OCI-LY1 (cell line): ENCODE data around the gene ANKRD11.

Experiments
- H2AFZ ChIP-seq: fragments of 200-600 bp; sonication (generic), shearing (Covaris generic); 2 replicates; pipeline ENCODE4 v1.6.0; 2014; ENCODE audit warnings: antibody characterized with exemption, mild to moderate bottlenecking, low read length
- H3F3A ChIP-seq: fragments of 200-600 bp; sonication (generic), shearing (Covaris generic); 2 replicates; pipeline ENCODE4 v1.6.0; 2014; ENCODE audit warnings: mild to moderate bottlenecking, antibody characterized with exemption, low read length, moderate library complexity; ENCODE audit not compliant: insufficient read depth
- H3K27ac ChIP-seq: fragments of 200-600 bp; sonication (generic); 2 replicates; pipeline ENCODE4 v1.5.1; 2014; ENCODE audit warnings: low read length, mixed run types, mild to moderate bottlenecking, low read depth; ENCODE audit not compliant: poor library complexity, severe bottlenecking
- H3K27me3 ChIP-seq: fragments of 200-600 bp; sonication (generic); 2 replicates; pipeline ENCODE4 v1.6.0; 2014; ENCODE audit warnings: antibody characterized with exemption, mild to moderate bottlenecking, low read length, moderate library complexity; ENCODE audit not compliant: insufficient read depth
- H3K36me3 ChIP-seq: fragments of 200-600 bp; sonication (generic); 2 replicates; pipeline ENCODE4 v1.6.1; 2014; ENCODE audit warnings: mild to moderate bottlenecking, antibody characterized with exemption, low read length, moderate library complexity, mixed read lengths; ENCODE audit not compliant: insufficient read depth
- H3K4me1 ChIP-seq: fragments of 200-600 bp; sonication (generic); 2 replicates; pipeline ENCODE4 v1.5.1; 2014; ENCODE audit warnings: mild to moderate bottlenecking, low read length, moderate library complexity; ENCODE audit not compliant: insufficient read depth, severe bottlenecking
- H3K4me2 ChIP-seq: fragments of 200-600 bp; sonication (generic), shearing (Covaris generic); 2 replicates; pipeline ENCODE4 v1.6.1; 2014; ENCODE audit warnings: low read length
- H3K4me3 ChIP-seq: fragments of 200-600 bp; sonication (generic); 2 replicates; pipeline ENCODE4 v1.5.1; 2014; ENCODE audit warnings: low read length, low read depth, mild to moderate bottlenecking, mixed read lengths; ENCODE audit not compliant: poor library complexity, severe bottlenecking
- H3K79me2 ChIP-seq: fragments of 200-600 bp; shearing (Covaris generic); 2 replicates; pipeline ENCODE4 v1.6.1; 2016; ENCODE audit warnings: mixed run types, low read length, mixed read lengths; ENCODE audit not compliant: insufficient read depth
- H3K9ac ChIP-seq: fragments of 200-600 bp; sonication (generic), shearing (Covaris generic); 2 replicates; pipeline ENCODE4 v1.6.1; 2014; ENCODE audit warnings: mild to moderate bottlenecking, low read length, mixed read lengths
- H3K9me2 ChIP-seq: fragments of 200-600 bp; sonication (generic), shearing (Covaris generic); 2 replicates; pipeline ENCODE4 v1.6.1; 2014; ENCODE audit warnings: low read depth, mild to moderate bottlenecking, low read length, mixed read lengths
- H3K9me3 ChIP-seq: fragments of 200-600 bp; shearing (Covaris generic); 2 replicates; pipeline ENCODE4 v1.6.1; 2014; ENCODE audit warnings: low read length, mixed read lengths
- H4K20me1 ChIP-seq: fragments of 200-600 bp; sonication (generic), shearing (Covaris generic); 2 replicates; pipeline ENCODE4 v1.6.0; 2016; ENCODE audit warnings: mild to moderate bottlenecking, low read length; ENCODE audit not compliant: insufficient read depth
- CTCF ChIP-seq: fragments of 200-600 bp; sonication (generic), shearing (Covaris generic); IDR thresholded peaks from 2 replicates; pipeline ENCODE4 v1.5.1; 2017; ENCODE audit warnings: mild to moderate bottlenecking, antibody characterized with exemption, low read length, moderate library complexity, mixed read lengths
- EZH2 ChIP-seq: fragments of 200-600 bp; sonication (generic), shearing (Covaris generic); IDR thresholded peaks from 2 replicates; pipeline ENCODE4 v1.8.0; 2017; ENCODE audit warnings: borderline replicate concordance, mixed run types, mild to moderate bottlenecking, antibody characterized with exemption, low read length, moderate library complexity, mixed read lengths

Gene ANKRD11

DNA sequence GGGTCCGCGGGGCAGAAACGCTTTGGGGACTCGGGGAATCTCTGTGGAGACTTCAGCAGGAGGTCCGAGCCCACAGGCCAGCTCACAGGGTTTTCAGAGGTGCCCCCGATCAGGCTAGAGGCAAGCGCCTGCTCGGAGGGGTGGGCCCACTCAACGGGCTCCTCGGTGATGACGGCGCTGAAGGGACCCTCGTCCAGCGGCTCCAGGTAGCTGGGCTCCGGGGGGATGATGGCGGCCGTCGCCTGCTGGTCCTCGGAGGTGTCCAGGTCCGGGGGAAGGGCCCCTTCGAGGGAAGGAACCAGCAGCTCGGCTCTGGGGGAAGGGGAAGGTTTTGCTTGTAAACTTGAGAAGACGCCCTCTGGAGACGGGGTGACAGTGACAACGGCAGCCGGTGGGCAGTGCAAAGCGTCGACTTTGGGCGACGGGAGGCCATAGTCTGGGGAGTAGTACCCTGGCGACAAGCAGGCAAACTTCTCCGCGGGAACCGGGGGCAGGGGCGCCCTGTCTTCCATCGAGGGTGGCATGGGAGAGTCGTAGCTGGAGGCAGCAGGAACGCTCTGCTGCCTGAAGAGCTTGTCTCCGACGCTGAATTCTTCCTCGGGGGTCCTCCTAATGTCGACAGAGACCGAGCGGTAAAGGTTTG is 209.7 kb downstream of the ANKRD11 start:
- no peak overlapping the region for H3K4me2 ChIP-seq
- peaks cover 31% of the 10 kb centered on the region for H3K4me1 ChIP-seq
- H3K27me3 ChIP-seq: no peaks in the 10 kb centered on the region
- no peak overlapping the region for H3K27ac ChIP-seq
- no peaks in the 10 kb centered on the region for H3K9me3 ChIP-seq
- no peak overlapping the region for H2AFZ ChIP-seq
- no peaks in the 10 kb centered on the region for H3F3A ChIP-seq
- no peak for TF ChIP-seq CTCF
- no peak for TF ChIP-seq EZH2
- no peaks in the 10 kb centered on the region for H4K20me1 ChIP-seq
- no peaks in the 10 kb centered on the region for H3K9me2 ChIP-seq
- no peak overlapping the region for H3K9ac ChIP-seq
- no peak overlapping the region for H3K4me3 ChIP-seq
- peaks cover 53% of the 10 kb centered on the region for H3K36me3 ChIP-seq
- no peaks in the 10 kb centered on the region for H3K79me2 ChIP-seq

GRCh38 chr16:89279666-89280481 is 210.5 kb downstream of the ANKRD11 start:
- H3K4me2 ChIP-seq: no peak overlapping the region
- no peaks in the 10 kb centered on the region for H3K9me3 ChIP-seq
- no peaks in the 10 kb centered on the region for H3K27me3 ChIP-seq
- H3F3A ChIP-seq: no peaks in the 10 kb centered on the region
- H3K4me1 ChIP-seq: peaks cover 38% of the 10 kb centered on the region
- H3K4me3 ChIP-seq: no peak overlapping the region
- H3K36me3 ChIP-seq: peaks cover 53% of the 10 kb centered on the region
- H2AFZ ChIP-seq: no peak overlapping the region
- TF ChIP-seq EZH2 (no peak), CTCF (no peak)
- no peak overlapping the region for H3K27ac ChIP-seq
- H3K9ac ChIP-seq: no peak overlapping the region
- H3K79me2 ChIP-seq: no peaks in the 10 kb centered on the region
- no peaks in the 10 kb centered on the region for H3K9me2 ChIP-seq
- H4K20me1 ChIP-seq: no peaks in the 10 kb centered on the region

GRCh38 chr16:89278441-89279240 is 211.7 kb downstream of the ANKRD11 start:
- no peaks in the 10 kb centered on the region for H3K79me2 ChIP-seq
- H3K27me3 ChIP-seq: no peaks in the 10 kb centered on the region
- no peak for TF ChIP-seq CTCF
- no peak for TF ChIP-seq EZH2
- no peaks in the 10 kb centered on the region for H3K9me2 ChIP-seq
- H3K36me3 ChIP-seq: peaks cover 57% of the 10 kb centered on the region
- no peak overlapping the region for H3K4me3 ChIP-seq
- no peak overlapping the region for H2AFZ ChIP-seq
- peaks cover 38% of the 10 kb centered on the region for H3K4me1 ChIP-seq
- H3K27ac ChIP-seq: peak overlapping the region; percentile 97
- no peaks in the 10 kb centered on the region for H3K9me3 ChIP-seq
- no peaks in the 10 kb centered on the region for H3F3A ChIP-seq
- H4K20me1 ChIP-seq: no peaks in the 10 kb centered on the region
- peak overlapping the region; percentile 49; the same call in 1 of the 2 replicates for H3K4me2 ChIP-seq
- H3K9ac ChIP-seq: peak overlapping the region; percentile 58; the same call in 1 of the 2 replicates
